ENCODE measurements around the gene SLC6A7.
"Not testable (repeated sequence)": the region's sequence is repeated elsewhere in the genome, so short reads cannot be mapped to it uniquely, and the experiment has no call there.

Gene SLC6A7

GRCh38 chr5:150236981-150237754, 47.3 kb downstream of the SLC6A7 start:
- in situ Hi-C loops (cut with HindIII; ENCODE audit: low sequenced_read_pairs) = no loop called here

DNA sequence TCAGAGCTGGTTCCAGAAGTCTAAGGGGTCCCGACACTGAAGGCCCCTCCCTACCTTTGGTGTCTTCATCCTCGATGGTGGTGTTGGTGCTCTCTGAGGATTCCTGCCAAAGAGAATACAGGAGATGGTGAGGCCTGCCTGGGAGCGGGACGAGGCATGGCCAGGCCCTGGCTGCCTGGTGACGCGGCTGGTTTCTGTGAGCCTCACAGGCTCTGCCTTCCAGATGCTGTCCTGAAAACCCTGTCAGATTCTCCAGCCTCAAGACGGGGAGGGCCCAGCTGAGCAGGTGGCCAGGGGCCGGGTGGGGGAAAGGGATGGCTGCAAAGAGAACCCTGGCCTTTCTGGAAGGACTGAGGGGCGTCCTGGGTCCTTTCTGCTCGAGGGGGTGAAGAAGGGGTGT, 48.8 kb downstream of the SLC6A7 start:
- in situ Hi-C loops (cut with HindIII; ENCODE audit: low sequenced_read_pairs) = no loop called here

GRCh38 chr5:150239099-150239793, 49.4 kb downstream of the SLC6A7 start:
- in situ Hi-C loops (cut with HindIII; ENCODE audit: low sequenced_read_pairs) = no loop called here

- in situ Hi-C loops (cut with HindIII; ENCODE audit: low sequenced_read_pairs) = no loop called here
Observed at GRCh38 chr5:150239794-150240122, 49.9 kb downstream of the SLC6A7 start.

DNA sequence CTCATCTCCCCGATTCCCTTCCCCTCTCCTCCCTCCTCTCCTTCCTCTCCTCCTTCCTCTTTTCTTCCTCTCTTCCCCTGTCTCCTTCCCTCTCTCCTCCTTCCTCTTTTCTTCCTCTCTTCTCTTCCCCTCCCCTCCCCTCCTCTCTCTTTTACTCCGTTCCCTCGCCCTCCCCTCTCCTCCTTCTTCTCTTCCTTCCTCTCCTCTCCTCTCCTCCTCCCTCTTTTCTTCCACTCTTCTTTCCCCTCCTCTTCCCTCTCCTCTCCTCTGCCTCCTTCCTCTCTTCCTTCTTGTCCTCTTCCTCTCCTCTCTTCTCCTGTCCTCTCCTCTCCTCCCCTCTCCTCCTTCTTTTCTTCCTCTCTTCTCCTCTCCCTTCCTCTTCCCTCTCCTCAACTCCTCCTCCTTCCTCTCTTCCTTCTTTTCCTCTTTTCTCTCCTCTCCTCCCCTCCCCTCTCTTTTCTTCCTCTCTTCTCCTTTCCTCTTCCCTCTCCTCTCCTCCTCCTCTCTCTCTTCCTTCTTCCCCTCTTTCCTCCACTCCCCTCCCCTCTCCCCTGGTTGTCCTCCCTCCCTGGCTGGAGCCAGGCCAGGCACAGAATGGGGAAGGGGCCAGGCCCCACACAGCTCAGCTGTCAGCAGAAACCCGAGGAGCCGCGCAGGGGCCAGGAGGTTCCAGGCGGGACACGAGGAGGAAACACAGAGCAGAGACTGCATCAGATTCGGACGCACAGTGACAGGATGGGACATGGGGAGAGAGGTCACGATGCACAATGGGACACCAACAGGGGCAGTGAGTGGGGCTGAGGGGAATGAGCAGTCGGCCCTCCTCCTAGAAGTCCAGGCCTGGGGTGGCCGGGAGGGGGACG, 51.7 kb downstream of the SLC6A7 start:
- in situ Hi-C loops (cut with HindIII; ENCODE audit: low sequenced_read_pairs) = no loop called here

- in situ Hi-C loops (cut with HindIII; ENCODE audit: low sequenced_read_pairs) = no loop called here
Observed at GRCh38 chr5:150242251-150242894, 52.5 kb downstream of the SLC6A7 start.

GRCh38 chr5:150243590-150243989, 53.7 kb downstream of the SLC6A7 start:
- in situ Hi-C loops (cut with HindIII; ENCODE audit: low sequenced_read_pairs) = no loop called here

DNA sequence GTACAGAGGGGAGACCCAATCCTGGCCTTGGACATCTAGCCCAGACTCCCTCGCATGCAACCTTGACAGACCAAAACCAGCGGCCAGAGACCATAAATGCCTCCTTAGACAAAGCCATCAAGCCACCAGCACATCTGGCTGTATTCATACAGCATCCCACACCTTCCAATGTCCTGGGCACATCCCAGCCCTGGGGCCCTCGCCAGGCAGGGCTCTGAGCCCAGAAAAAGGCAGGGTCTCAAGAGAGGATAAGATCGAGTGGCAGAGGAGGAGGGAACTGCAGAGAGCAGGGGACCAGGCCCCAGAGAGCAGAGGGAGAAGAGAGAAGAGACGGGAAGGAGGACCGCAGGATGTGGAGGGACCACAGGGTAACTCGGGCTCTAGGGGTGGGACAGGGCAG, 54.3 kb downstream of the SLC6A7 start:
- in situ Hi-C loops (cut with HindIII; ENCODE audit: low sequenced_read_pairs) = no loop called here

DNA sequence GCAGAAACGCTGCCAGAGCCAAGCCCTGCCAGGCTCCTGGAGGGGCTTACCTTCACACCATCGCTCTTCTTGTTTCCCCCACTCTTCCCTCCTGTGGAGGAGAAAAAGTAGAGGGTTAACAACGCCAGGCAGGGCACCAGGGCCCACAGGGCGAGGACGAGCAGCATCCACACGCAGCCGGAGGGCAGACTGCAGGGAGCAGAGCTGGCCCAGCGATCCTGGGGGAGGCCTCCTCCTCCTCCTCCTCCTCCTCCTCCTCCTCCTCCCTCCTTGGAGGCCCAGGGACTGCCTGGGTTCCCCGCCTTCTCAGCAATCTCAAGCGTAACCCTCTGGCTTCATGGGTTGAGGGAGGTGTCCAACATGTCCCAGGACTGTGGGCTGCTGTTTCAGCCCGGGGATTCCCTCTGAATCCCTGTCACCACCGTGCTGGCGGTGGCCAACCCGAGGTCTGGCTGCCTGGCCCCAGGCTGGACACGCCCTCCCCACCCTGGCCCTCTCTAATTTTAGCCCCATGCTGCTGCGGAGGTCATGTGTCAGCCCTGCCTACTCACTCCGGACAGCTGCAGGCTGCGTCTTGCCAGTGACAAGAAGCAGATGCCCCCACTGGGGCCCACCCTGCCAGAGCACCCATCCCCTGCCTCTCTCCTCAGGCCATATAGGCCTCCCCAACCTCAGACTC, 55.4 kb downstream of the SLC6A7 start:
- in situ Hi-C loops (cut with HindIII; ENCODE audit: low sequenced_read_pairs) = no loop called here

DNA sequence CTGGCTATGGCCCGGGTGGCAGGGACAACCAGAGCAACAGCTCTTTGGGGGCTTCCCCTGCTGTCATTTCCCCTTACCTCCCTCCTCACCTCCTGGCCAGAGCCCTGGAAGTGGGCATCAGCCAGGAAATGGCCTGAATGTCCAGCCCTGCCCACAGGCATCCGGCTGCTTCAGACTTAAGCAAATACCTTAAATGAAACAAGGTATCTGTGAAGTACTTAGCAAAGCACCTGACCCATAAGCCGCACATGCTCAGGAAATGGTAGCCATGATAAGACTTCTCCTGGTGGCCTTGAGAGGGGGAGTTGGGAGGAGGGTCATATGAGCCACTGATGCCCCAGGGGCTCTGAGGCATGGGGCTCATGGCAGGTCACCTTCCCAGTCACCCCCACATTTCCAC, 55.9 kb downstream of the SLC6A7 start:
- in situ Hi-C loops (cut with HindIII; ENCODE audit: low sequenced_read_pairs) = no loop called here

DNA sequence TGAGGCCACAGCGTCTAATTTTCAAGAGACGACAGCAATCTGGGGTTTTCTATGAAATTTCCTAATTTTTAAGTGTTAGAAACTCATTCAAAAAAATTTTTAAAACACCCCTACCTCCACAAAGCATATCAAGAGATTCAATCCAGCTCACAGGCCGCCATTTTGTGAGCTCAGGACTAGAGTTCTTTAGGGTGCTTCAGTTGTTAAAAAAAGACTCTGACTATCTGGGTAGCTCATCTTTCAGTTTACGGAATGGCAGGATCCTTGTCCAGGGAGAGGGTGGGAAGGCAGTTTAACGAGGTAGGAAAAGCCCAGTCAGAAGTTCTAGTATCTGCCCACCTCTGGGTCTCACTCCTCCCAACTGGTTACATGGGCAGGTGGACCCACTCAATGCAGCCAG, 56.6 kb downstream of the SLC6A7 start:
- in situ Hi-C loops (cut with HindIII; ENCODE audit: low sequenced_read_pairs) = no loop called here

- in situ Hi-C loops (cut with HindIII; ENCODE audit: low sequenced_read_pairs) = no loop called here
Observed at GRCh38 chr5:150246835-150247234, 57.0 kb downstream of the SLC6A7 start.

DNA sequence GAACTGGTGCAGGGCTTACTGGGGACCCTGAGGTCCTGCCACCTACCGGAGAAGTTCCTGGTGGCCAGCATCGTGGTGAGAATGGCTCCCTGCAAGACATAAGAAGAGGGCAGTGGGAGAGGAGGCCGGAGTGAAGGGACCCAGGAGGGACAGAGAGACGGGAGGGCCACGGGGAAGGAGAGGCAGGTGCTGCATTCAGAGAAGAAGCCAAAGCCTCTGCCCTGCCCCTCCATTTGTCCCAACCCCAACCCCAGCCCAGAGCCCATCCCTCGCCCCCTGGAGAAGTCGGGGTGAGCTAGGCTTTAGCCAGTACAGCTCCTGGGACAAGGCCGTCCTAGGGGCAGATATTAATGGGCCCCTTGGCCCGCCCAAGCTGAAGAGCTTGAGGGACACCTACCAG, 57.9 kb downstream of the SLC6A7 start:
- in situ Hi-C loops (cut with HindIII; ENCODE audit: low sequenced_read_pairs) = no loop called here

DNA sequence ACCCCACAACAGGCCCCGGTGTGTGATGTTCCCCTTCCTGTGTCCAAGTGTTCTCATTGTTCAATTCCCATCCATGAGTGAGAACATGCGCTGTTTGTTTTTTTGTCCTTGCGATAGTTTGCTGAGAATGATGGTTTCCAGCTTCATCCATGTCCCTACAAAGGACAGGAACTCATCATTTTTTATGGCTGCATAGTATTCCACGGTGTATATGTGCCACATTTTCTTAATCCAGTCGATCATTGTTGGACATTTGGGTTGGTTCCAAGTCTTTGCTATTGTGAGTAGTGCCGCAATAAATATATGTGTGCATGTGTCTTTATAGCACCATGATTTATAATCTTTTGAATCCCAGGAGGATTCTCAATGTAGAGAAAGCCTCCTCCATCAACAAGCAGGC, 58.6 kb downstream of the SLC6A7 start:
- in situ Hi-C loops (cut with HindIII; ENCODE audit: low sequenced_read_pairs) = not testable (repeated sequence)

DNA sequence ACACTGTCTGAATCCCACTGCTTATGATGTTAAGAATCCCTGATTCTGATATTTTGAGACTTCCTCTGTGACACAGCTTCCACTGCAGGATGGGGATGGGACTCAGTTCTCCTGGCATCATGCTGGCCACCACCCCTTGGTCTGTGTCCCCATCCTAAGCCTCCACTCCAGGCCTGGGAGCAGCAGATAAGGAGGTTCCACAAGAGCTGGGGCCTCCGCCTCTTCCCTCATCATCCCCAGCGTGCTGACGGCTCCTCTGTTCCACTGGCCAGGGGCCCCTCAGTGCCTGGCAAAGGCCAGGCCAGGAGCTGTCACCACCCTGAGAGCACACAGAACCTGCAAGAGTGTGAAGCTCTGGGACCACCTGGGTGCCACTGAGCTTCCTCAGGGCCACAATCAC, 59.1 kb downstream of the SLC6A7 start:
- in situ Hi-C loops (cut with HindIII; ENCODE audit: low sequenced_read_pairs) = no loop called here

GRCh38 chr5:150249744-150250143, 59.9 kb downstream of the SLC6A7 start:
- in situ Hi-C loops (cut with HindIII; ENCODE audit: low sequenced_read_pairs) = no loop called here

DNA sequence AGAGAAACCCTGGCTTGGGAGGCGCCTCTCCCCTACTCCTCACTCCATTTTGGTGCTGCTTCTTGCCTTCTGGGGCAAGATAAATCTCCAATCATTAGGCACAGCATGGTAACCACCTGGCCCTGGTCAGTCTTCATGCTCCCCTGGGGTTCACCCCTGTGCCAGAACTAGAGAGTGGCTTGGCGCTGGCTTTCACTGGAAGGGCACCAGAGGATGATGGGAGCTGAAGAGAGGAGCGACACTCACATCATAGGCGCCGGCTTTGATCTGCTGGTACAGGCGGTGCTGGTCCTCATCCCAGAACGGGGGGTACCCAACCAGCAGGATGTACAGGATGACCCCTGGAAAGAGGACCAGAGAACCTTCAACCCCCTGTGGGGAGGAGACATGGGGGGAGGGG, 61.6 kb downstream of the SLC6A7 start:
- in situ Hi-C loops (cut with HindIII; ENCODE audit: low sequenced_read_pairs) = no loop called here

GRCh38 chr5:150252489-150252888, 62.6 kb downstream of the SLC6A7 start:
- in situ Hi-C loops (cut with HindIII; ENCODE audit: low sequenced_read_pairs) = no loop called here

DNA sequence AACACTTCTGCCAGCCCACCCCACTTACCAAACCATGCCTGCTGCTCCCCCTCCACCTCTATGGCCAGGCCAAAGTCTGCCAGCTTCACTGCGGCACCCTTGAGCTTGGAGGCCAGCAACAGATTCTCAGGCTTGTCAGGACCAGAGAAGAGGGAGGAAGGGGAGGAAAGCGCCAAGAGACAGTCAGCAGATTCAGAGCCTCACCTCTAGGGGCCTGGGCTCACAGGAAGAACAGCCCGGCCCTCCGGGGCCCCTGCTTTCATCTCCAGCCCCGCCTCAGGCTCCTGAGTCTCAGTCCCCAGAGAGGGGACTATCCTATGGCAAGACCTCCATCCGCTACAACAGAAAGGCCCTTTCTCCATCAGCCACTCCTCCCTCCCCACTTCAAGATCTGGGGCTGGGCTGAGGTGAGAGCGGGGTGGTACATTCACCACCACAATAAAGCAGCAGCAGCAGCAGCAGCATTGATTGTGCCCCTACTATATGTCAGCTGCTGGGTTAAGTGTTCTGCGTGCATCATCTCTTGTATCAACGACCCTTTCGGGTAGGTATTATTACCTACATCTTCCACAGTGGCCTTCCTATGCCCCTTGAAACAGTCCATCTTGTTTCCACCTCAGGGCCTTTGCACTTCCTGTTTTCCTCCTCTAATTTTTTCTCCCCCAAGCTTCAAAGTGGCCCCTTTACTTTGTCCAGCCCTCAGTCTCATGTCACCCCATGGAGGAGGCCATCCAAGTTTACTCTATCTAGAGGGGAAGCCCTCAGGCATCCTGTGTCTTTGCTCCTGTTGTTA, 63.8 kb downstream of the SLC6A7 start:
- in situ Hi-C loops (cut with HindIII; ENCODE audit: low sequenced_read_pairs) = no loop called here

DNA sequence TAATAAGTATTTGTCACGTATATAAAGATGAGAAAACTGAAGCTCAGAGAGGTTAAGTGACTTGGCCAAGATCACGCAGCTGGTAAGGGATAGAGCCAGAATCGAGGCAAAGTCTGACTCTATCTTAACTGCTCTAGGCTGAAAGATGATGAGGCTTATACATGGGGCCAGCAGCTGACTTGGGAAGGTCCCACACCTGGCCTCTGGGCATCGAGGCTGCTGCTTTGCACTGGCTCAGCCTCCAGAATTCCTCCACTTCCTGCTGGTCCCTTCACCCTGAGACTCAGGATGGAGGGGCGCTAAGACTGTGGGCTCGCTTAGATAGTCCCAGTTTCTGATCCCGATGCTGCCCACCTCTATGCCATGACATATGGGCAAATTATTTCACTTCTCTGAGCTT, 64.5 kb downstream of the SLC6A7 start:
- in situ Hi-C loops (cut with HindIII; ENCODE audit: low sequenced_read_pairs) = no loop called here

All from endothelial cell of hepatic sinusoid (primary cell).